HG03460 (cell line): ENCODE results near the gene ISM2.
A peak's percentile ranks its signal among the peaks of the same experiment; 100 is the strongest.

Source experiments
- ATAC-seq: cut with Tn5 transposase; IDR thresholded peaks from one replicate; pipeline ENCODE4 v1.9.1; 2021; ENCODE audit not compliant: unreplicated experiment

The ISM2 gene

GRCh38 chr14:77470224-77470870, 28.3 kb downstream of the ISM2 start:
- ATAC-seq, result no peak

- no peak for ATAC-seq
Measured at GRCh38 chr14:77469539-77469938, 29.1 kb downstream of the ISM2 start.

- ATAC-seq, result no peak
Measured at GRCh38 chr14:77469067-77469505, 29.5 kb downstream of the ISM2 start.

GRCh38 chr14:77467801-77468200, 30.8 kb downstream of the ISM2 start:
- ATAC-seq, result no peak

- ATAC-seq, result no peak
Measured at GRCh38 chr14:77459072-77459723, 39.4 kb downstream of the ISM2 start.

GRCh38 chr14:77458249-77458950, 40.2 kb downstream of the ISM2 start:
- ATAC-seq, result peak; percentile 17

GRCh38 chr14:77457522-77458248, 40.9 kb downstream of the ISM2 start, which contains the start of the genes AHSA1 and VIPAS39:
TSS of gene AHSA1 (plus strand) at chr14:77458093. CDS start at chr14:77458190, 97 bp downstream.
TSS of gene VIPAS39 (minus strand) at chr14:77457601. CDS start at chr14:77454102, 3,499 bp downstream.
- peak; percentile 90 for ATAC-seq

- ATAC-seq, result no peak
Measured at GRCh38 chr14:77457115-77457521, 41.5 kb downstream of the ISM2 start.

GRCh38 chr14:77455966-77456640, 42.5 kb downstream of the ISM2 start:
- no peak for ATAC-seq

GRCh38 chr14:77442196-77442595, 56.4 kb downstream of the ISM2 start:
- no peak for ATAC-seq

GRCh38 chr14:77439861-77440260, 58.8 kb downstream of the ISM2 start:
- ATAC-seq, result no peak

GRCh38 chr14:77438596-77438995, 60.0 kb downstream of the ISM2 start:
- no peak for ATAC-seq

GRCh38 chr14:77436042-77436441, 62.6 kb downstream of the ISM2 start:
- ATAC-seq, result no peak

GRCh38 chr14:77426396-77426795, 72.2 kb downstream of the ISM2 start:
- no peak for ATAC-seq

GRCh38 chr14:77424862-77425261, 73.8 kb downstream of the ISM2 start:
- no peak for ATAC-seq
